Measurements from ENCODE around the gene ATN1.

DNA sequence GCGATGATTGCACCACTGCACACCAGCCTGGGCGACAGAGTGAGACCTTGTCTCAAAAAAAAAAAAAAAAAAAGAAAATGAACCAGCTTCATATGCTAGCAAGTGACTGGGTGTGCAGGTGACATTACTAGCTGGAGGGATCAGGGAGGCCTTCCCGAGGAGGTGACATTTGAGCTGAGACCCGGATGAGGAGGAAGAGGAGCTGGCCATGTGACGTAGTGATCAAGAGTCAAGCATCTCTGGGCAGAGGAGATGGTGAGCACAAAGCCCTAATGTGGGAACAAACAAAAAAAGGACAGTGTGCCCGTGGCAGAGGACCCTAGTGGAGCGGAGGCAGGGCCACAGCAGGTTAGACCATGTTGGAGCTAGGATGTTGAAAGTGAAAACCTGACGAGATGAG is 19.9 kb downstream of the ATN1 start:
- TF ChIP-seq POLR2A (IDR thresholded peaks at IDR 0.05), result no peak
- TF ChIP-seq, protein P1, sequence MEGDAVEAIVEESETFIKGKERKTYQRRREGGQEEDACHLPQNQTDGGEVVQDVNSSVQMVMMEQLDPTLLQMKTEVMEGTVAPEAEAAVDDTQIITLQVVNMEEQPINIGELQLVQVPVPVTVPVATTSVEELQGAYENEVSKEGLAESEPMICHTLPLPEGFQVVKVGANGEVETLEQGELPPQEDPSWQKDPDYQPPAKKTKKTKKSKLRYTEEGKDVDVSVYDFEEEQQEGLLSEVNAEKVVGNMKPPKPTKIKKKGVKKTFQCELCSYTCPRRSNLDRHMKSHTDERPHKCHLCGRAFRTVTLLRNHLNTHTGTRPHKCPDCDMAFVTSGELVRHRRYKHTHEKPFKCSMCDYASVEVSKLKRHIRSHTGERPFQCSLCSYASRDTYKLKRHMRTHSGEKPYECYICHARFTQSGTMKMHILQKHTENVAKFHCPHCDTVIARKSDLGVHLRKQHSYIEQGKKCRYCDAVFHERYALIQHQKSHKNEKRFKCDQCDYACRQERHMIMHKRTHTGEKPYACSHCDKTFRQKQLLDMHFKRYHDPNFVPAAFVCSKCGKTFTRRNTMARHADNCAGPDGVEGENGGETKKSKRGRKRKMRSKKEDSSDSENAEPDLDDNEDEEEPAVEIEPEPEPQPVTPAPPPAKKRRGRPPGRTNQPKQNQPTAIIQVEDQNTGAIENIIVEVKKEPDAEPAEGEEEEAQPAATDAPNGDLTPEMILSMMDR (IDR thresholded peaks at IDR 0.05), result no peak

Measured in heart left ventricle (tissue), 13 donors.